HepG2 (cell line): ENCODE data around the gene HNRNPR. TPM values are rescaled to one million over a fixed set of nuclear protein-coding genes. Genes with fewer than 3 reads are reported as not detected.

Source experiments
- ATAC-seq: fragments of 200-7000 bp; cut with Tn5 transposase; 3 replicates; pipeline ENCODE4 v1.9.1; 2020; ENCODE audit warnings: mild to moderate bottlenecking, moderate library complexity
- BruUV-seq: library from RNA; stranded (reverse); fragments of 400-500 nt; replicated peaks from 2 replicates; lab custom pipeline; 2021; lab: Mats Ljungman, UMichigan
- CTCF ChIA-PET: fragments of 300-600 bp; formaldehyde crosslinking; extraction: SDS; loops from one replicate; lab custom pipeline; 2021; ENCODE audit warnings: low total read pairs, inconsistent platforms, low intra/inter-chr PET ratio; lab: Yijun Ruan, JAX
- POLR2A ChIA-PET: fragments of 350-600 bp; sonication (Branson Sonifier 250); formaldehyde crosslinking; loops from one replicate; lab custom pipeline; 2020; ENCODE audit warnings: antibody characterized with exemption, inconsistent platforms; lab: Yijun Ruan, JAX
- DNase-seq: peaks from one replicate; pipeline ENCODE4 v3.0.0-alpha.2; 2015; ENCODE audit warnings: low spot score
- FAIRE-seq: peaks from 3 replicates; lab custom pipeline; 2011; peaks lifted over from hg19 to GRCh38; lab: Jason Lieb, UNC
- H2AFZ ChIP-seq: one replicate; pipeline ENCODE4 v1.6.1; 2011; ENCODE audit warnings: low read length, inconsistent platforms
- H3K27ac ChIP-seq: fragments of 300-600 bp; 3 replicates; pipeline ENCODE4 v1.8.0; 2011; ENCODE audit warnings: mixed run types, mild to moderate bottlenecking, mixed read lengths, low read length, inconsistent platforms; ENCODE audit not compliant: insufficient read depth; ENCODE audit errors: extremely low read length
- H3K27me3 ChIP-seq, 2 experiments: fragments of 200-600 bp in 1 of 2; 2 replicates in 1 of 2; 3 replicates in 1 of 2; pipeline versions ENCODE4 v1.6.0 to v1.8.0; 2011; ENCODE audit warnings: low read length in 2 of 2, mild to moderate bottlenecking in 2 of 2, moderate library complexity in 2 of 2, inconsistent platforms in 1 of 2; ENCODE audit not compliant: insufficient read depth in 2 of 2, control insufficient read depth in 1 of 2
- H3K36me3 ChIP-seq, 2 experiments: fragments of 200-600 bp in 1 of 2; replicated peaks in 1 of 2; 2 replicates in 1 of 2; 3 replicates in 1 of 2; pipeline versions ENCODE4 v1.5.1 to v1.8.0; 2011; ENCODE audit warnings: low read length in 2 of 2, inconsistent platforms in 1 of 2; ENCODE audit not compliant: insufficient read depth in 2 of 2, control insufficient read depth in 1 of 2
- H3K4me1 ChIP-seq: 2 replicates; pipeline ENCODE4 v1.5.1; 2012; ENCODE audit warnings: low read length, inconsistent platforms; ENCODE audit not compliant: insufficient read depth
- H3K4me2 ChIP-seq: 2 replicates; pipeline ENCODE4 v1.6.0; 2011; ENCODE audit warnings: low read depth, low read length, inconsistent platforms
- H3K4me3 ChIP-seq, 3 experiments: fragments of 200-600 bp in 1 of 3; sonication (generic), shearing (Covaris generic) in 1 of 3; replicated peaks in 1 of 3; 2 replicates each; pipeline ENCODE4 v1.5.1; 2011 to 2016; ENCODE audit warnings: low read length in 3 of 3, inconsistent platforms in 2 of 3, low read depth in 2 of 3, mild to moderate bottlenecking in 2 of 3, control low read depth in 1 of 3, mixed read lengths in 1 of 3; ENCODE audit not compliant: insufficient read depth in 1 of 3
- H3K79me2 ChIP-seq: one replicate; pipeline ENCODE4 v1.6.1; 2011; ENCODE audit warnings: low read length, inconsistent platforms; ENCODE audit not compliant: insufficient read depth
- H3K9ac ChIP-seq: 2 replicates; pipeline ENCODE4 v1.6.0; 2011; ENCODE audit warnings: mild to moderate bottlenecking, low read depth, low read length, inconsistent platforms; ENCODE audit not compliant: insufficient read depth
- H3K9me3 ChIP-seq: 2 replicates; pipeline ENCODE4 v1.5.1; 2012; ENCODE audit warnings: mild to moderate bottlenecking, low read length
- H4K20me1 ChIP-seq: 2 replicates; pipeline ENCODE4 v1.6.0; 2011; ENCODE audit warnings: inconsistent platforms, mild to moderate bottlenecking, low read length, moderate library complexity; ENCODE audit not compliant: insufficient read depth
- AGO2 ChIP-seq: fragments of 200-400 bp; formaldehyde crosslinking; optimal IDR thresholded peaks from 2 replicates; pipeline ENCODE3; 2017; ENCODE audit warnings: mild to moderate bottlenecking, low read depth, low read length, moderate library complexity
- MAFK ChIP-seq, 2 experiments: IDR thresholded peaks in 1 of 2; conservative IDR thresholded peaks in 1 of 2; 2 replicates each; pipeline ENCODE4 v1.6.1; 2011; ENCODE audit warnings: improper control_type of control experiment in 2 of 2, low read length in 2 of 2
- MAX ChIP-seq: IDR thresholded peaks from 2 replicates; pipeline ENCODE4 v1.6.1; 2012; ENCODE audit warnings: inconsistent platforms
- MIER3 ChIP-seq: IDR thresholded peaks from 2 replicates; pipeline ENCODE4 v1.6.1; 2016; ENCODE audit warnings: missing compliant biosample characterization, borderline replicate concordance
- MYC ChIP-seq: sonication (generic); formaldehyde crosslinking; IDR thresholded peaks from 2 replicates; pipeline ENCODE4 v1.9.0; 2021; ENCODE audit warnings: missing genetic modification reagents, borderline replicate concordance
- RAD21 ChIP-seq: fragments of 450-650 bp; formaldehyde crosslinking; IDR thresholded peaks from 2 replicates; pipeline ENCODE4 v1.5.0; 2020; ENCODE audit warnings: mild to moderate bottlenecking
- RARG ChIP-seq: sonication (generic); formaldehyde crosslinking; IDR thresholded peaks from 2 replicates; pipeline ENCODE4 v1.4.0; 2020; ENCODE audit warnings: low read depth, mild to moderate bottlenecking, missing genetic modification reagents
- SMARCC2 ChIP-seq: fragments of 450-650 bp; IDR thresholded peaks from 2 replicates; pipeline ENCODE4 v1.6.1; 2017; ENCODE audit warnings: antibody characterized with exemption, mild to moderate bottlenecking
- SRY ChIP-seq: sonication (generic); formaldehyde crosslinking; IDR thresholded peaks from 2 replicates; pipeline ENCODE4 v1.8.0; 2022; ENCODE audit warnings: mild to moderate bottlenecking, missing genetic modification reagents
- TEAD3 ChIP-seq: optimal IDR thresholded peaks from 2 replicates; pipeline ENCODE3; 2016; ENCODE audit warnings: borderline replicate concordance
- TGIF2 ChIP-seq: IDR thresholded peaks from 2 replicates; pipeline ENCODE4 v1.6.1; 2016; ENCODE audit warnings: control low read depth, missing compliant biosample characterization
- TOPORS ChIP-seq: sonication (generic); formaldehyde crosslinking; IDR thresholded peaks from 2 replicates; pipeline ENCODE4 v1.8.0; 2023; ENCODE audit warnings: mild to moderate bottlenecking, missing genetic modification reagents
- ZFY ChIP-seq: sonication (generic); formaldehyde crosslinking; IDR thresholded peaks from 2 replicates; pipeline ENCODE4 v1.4.0; 2020; ENCODE audit warnings: missing genetic modification reagents
- ZNF205 ChIP-seq: IDR thresholded peaks from 2 replicates; pipeline ENCODE4 v1.6.1; 2018; ENCODE audit warnings: missing biosample characterization, missing genetic modification reagents
- ZNF296 ChIP-seq: sonication (generic); formaldehyde crosslinking; conservative IDR thresholded peaks from 2 replicates; pipeline ENCODE4 v1.5.0; 2020; ENCODE audit warnings: mild to moderate bottlenecking, missing genetic modification reagents
- ZNF30 ChIP-seq: sonication (generic); formaldehyde crosslinking; IDR thresholded peaks from 2 replicates; pipeline ENCODE4 v1.5.0; 2020; ENCODE audit warnings: mild to moderate bottlenecking, missing genetic modification reagents
- ZNF572 ChIP-seq: sonication (generic); formaldehyde crosslinking; IDR thresholded peaks from 2 replicates; pipeline ENCODE4 v1.5.1; 2020; ENCODE audit warnings: mild to moderate bottlenecking, missing genetic modification reagents
- ZNF746 ChIP-seq: sonication (generic); formaldehyde crosslinking; IDR thresholded peaks from 2 replicates; pipeline ENCODE4 v1.8.0; 2022; ENCODE audit warnings: mild to moderate bottlenecking, missing genetic modification reagents
- ZNF784 ChIP-seq: sonication (generic); formaldehyde crosslinking; IDR thresholded peaks from 2 replicates; pipeline ENCODE4 v1.5.1; 2020; ENCODE audit warnings: missing genetic modification reagents, mild to moderate bottlenecking, borderline replicate concordance
- WGBS: methylation state at CpG from one replicate; pipeline ENCODE4 v1.1.6; 2017; ENCODE audit warnings: low lambda C conversion rate; 5-methylcytosine and 5-hydroxymethylcytosine counted together
- in situ Hi-C: cut with HindIII; loops from 2 replicates; pipeline ENCODE4 v1.10.0; 2017; ENCODE audit warnings: low pct_unique_long_range_greater_than_20kb; ENCODE audit not compliant: extremely low pct_ligation_motif_present
- intact Hi-C: fragments of 100-400 bp; cut with micrococcal nuclease; formaldehyde crosslinking; loops from one replicate; pipeline ENCODE4 v1.10.0; 2022; ENCODE audit not compliant: unreplicated experiment
- polyA plus RNA-seq, 8 experiments: library from polyadenylated mRNA; depleted of rRNA in 3 of 8; stranded (reverse) in 7 of 8; unstranded in 1 of 8; fragments of >200 nt; fragmentation: Illumina TruSeq in 4 of 8; extraction: Trizol in 4 of 8; gene quantifications; 2 replicates each; pipeline versions ENCODE4 v1.2.1 to v1.2.3, GENCODE V29; 2011 to 2016; ENCODE audit warnings: low read depth in 4 of 8, missing spikeins in 1 of 8, mixed read lengths in 1 of 8; ENCODE audit not compliant: insufficient read depth in 1 of 8
- total RNA-seq, 5 experiments: library from RNA; depleted of rRNA; stranded (reverse); fragments of >200 nt; fragmentation: Illumina TruSeq; extraction: Trizol; gene quantifications; 2 replicates each; pipeline ENCODE4 v1.2.3, GENCODE V29; 2016; ENCODE audit warnings: low read depth in 1 of 5

The HNRNPR gene
- total and polyA plus RNA-seq, 2 of the 13 experiments (the other 11 are each of a cell fraction or from before 2014, with no cell fraction given): 133 to 216 TPM

- intact Hi-C loops: loop anchor here (2.0 kb wide), 1 partner anchor 25 kb away; the partner anchor contains the start of gene ZNF436
- DNase-seq: peak; percentile 25
- under 1% methylated on average over 36 of the region's 66 CpGs for WGBS
- Histone ChIP-seq H3K9ac (peak overlapping the region; percentile 95), H2AFZ (no peak overlapping the region), H3K36me3 (no peaks in the 10 kb centered on the region), H3K27me3 (no peaks in the 10 kb centered on the region; a peak in 2 of 5 replicates), H3K79me2 (peaks cover 54% of the 10 kb centered on the region), H3K4me2 (peak overlapping the region; percentile 86), H3K9me3 (no peaks in the 10 kb centered on the region), H3K27ac (peak overlapping the region; percentile 94), H3K4me3 (peak overlapping the region; percentile 81 to 83 (median 83)), H4K20me1 (peaks cover 51% of the 10 kb centered on the region), H3K4me1 (peaks cover 40% of the 10 kb centered on the region)
- in situ Hi-C loops: loop anchor here (10.0 kb wide), 1 partner anchor 191 kb away; the partner anchor contains the start of gene E2F2
- TSS peak; percentile 50 for BruUV-seq
- POLR2A ChIA-PET: interaction anchor here (0.8 to 3.6 kb wide), 15 partner anchors 10 to 141 kb away, joined by 3 to 130 read pairs (median 5); partner anchors contain the start of genes ASAP3, TCEA3 and ZNF436
- CTCF ChIA-PET: no interaction called here
- ATAC-seq: peak; percentile 45
- no peak for FAIRE-seq
- TF ChIP-seq MAX (peak; percentile 58), ZFY (CRISPR knock-in tag) (peak; percentile 88), ZNF746 (CRISPR knock-in tag) (peak; percentile 41; the same call in 1 of the 2 replicates), TEAD3 (CRISPR knock-in tag) (no peak), MYC (CRISPR knock-in tag) (peak; percentile 58; the same call in 1 of the 2 replicates), MAFK (conservative IDR thresholded peaks at IDR 0.05 in 1 of 2, IDR thresholded peaks at IDR 0.05 in 1 of 2; ENCODE audit: low read length in 2 of 2) (no peak), RARG (no peak), SRY (peak; percentile 47; the same call in 1 of the 2 replicates), ZNF572 (CRISPR knock-in tag) (no peak), ZNF784 (peak; percentile 43; the same call in 1 of the 2 replicates), AGO2 (peak; percentile 44), TGIF2 (CRISPR knock-in tag) (0 out of 2 replicates have a peak, but pooled peaks have one; percentile 40), TOPORS (CRISPR knock-in tag) (no peak), ZNF30 (no peak), SMARCC2 (no peak), ZNF205 (peak; percentile 35; the same call in 1 of the 2 replicates), ZNF296 (CRISPR knock-in tag) (0 out of 2 replicates have a peak, but pooled peaks have one; percentile 15), MIER3 (CRISPR knock-in tag) (no peak), RAD21 (CRISPR knock-in tag) (peak; percentile 23; the same call in 1 of the 2 replicates)
These were observed 618 bp downstream of the HNRNPR start for GRCh38 chr1:23343221-23344110.
